ENCODE data around the gene BCAM.
A peak's percentile ranks its signal among the peaks of the same experiment; 100 is the strongest.
"Not testable (repeated sequence)": the region's sequence is repeated elsewhere in the genome, so short reads cannot be mapped to it uniquely, and the experiment has no call there.

Gene BCAM

DNA sequence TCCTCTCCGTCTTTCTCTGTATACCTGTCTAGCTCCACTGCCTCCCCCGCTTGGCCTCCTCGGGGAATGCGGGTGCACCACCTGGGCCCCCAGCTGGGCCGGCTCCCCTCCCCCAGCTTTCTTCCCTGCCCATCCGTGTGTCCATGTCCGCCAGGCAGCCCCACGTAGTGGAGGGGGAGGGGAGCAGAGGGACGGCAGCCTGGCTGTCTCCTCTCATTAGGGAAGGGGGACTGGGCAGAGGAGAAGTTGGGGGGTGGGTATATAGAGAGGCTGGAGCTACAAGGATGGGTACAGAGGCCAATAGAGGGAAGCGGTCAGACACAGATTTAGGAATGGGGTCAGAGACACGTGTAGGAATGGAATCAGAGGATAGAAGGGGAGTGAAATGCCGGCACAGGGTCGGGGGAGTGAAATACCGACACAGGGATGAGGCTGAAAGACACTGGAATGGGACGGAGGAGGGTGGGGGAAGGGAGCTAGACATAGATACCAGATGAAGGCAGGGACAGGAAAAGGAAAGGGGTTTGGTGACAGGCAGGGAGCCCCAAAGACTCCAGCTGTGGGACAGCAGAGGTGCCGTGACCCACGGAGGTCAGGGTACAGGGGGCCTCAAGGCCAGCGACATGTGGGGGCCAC is 40.0 kb downstream of the BCAM start:
- DNase-seq (ENCODE audit: low read depth): no peak

DNA sequence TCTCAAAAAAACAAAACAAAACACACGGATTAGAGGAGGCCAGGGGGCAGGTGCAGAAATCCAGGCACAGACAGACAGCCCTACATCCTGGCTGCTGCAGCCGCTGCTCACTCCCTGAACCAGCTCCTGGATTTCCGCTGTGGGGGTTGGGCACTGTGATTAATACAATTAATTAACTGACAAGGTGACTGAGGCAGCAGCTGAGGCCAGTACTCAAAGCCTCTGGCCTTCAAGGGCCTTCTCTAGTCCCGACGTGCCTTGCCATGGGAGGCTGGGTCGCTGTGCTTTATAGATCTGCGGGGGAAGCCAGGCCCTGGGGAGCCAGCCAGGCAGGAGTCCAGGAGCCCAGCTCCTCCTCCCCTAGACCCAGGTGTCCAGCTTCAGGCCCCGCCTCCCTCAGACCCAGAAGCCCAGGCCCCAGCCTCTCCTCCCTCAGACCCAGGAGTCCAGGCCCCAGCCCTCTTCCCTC is 41.8 kb downstream of the BCAM start:
- no peak for DNase-seq (ENCODE audit: low read depth)

- DNase-seq (ENCODE audit: low read depth): no peak
Observed at GRCh38 chr19:44851427-44851826, 42.5 kb downstream of the BCAM start.

DNA sequence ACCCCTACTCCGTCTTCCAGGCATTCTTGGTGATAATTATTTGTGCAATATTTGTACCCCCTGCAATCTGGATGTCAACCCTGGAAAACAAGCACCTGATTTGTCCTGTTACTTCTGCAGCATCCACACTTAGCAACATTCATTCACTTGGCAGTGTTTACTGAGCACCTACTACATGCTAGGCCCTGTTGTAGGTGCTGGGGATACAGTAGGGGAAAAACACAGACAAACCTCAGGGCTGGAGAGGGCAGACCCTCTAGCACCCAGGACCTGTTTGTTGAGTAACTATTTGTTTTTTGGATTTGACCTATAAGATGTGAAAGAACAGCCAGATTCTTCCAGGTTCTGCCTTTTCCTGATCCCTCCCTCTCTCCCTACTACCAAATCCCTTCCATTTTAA is 46.7 kb downstream of the BCAM start:
- DNase-seq (ENCODE audit: low read depth): no peak

- DNase-seq (ENCODE audit: low read depth): peak; percentile 88
Observed at GRCh38 chr19:44856421-44857083, 47.6 kb downstream of the BCAM start.

GRCh38 chr19:44857837-44858236 is 48.9 kb downstream of the BCAM start:
- no peak for DNase-seq (ENCODE audit: low read depth)

DNA sequence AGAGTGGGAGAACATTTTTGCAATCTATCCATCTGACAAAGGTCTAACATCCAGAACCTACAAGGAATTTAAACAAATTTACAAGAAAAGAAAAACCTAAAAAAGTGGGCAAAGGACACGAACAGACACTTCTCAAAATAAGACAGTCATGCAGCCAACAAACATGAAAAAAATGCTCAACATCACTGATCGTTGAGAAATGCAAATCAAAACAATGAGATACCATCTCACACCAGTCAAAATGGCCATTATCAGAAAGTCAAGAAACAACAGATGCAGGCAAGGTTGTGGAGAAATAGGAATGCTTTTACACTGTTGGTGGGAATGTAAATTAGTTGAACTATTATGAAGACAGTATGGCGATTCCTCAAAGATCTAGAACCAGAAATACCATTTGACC is 52.7 kb downstream of the BCAM start:
- DNase-seq (ENCODE audit: low read depth): not testable (repeated sequence)

DNA sequence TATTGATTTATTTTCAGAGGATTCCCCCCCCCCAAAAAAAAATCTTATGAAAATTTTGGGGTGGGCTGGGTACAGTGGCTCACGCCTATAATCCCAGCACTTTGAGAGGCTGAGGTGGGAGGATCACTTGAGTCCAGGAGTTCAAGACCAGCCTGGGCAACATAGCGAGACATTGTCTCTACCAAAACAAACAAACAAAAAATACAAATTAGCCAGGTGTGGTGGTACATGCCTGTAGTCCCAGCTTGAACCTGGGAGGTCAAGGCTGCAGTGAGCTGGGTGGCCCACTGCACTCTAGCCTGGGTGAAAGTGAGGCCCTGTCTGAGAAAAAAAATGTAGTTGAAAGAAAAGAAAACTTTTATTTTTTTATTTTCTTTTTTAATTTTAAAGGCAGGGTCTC is 55.1 kb downstream of the BCAM start:
- no peak for DNase-seq (ENCODE audit: low read depth)

GRCh38 chr19:44865196-44865767 is 56.4 kb downstream of the BCAM start:
- DNase-seq (ENCODE audit: low read depth): no peak

DNA sequence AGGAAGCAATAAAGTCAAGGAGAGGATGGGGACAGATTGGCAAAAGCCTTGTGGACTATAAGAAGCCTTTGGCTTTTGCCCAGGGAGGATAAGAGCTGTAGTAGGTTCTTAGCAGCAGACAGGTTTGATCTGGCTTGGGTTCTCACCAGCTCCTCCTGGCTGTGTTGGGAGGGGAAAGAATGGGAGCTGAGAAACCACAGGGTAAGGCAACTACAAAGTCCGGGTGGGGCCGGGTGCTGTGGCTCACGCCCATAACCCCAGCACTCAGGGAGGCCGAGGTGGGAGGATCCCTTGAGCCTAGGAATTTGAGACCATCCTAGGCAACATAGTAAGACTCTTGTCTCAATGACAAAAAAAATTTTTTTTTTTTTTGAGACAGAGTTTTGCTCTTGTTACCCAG is 57.8 kb downstream of the BCAM start:
- DNase-seq (ENCODE audit: low read depth): no peak

GRCh38 chr19:44867578-44867977 is 58.7 kb downstream of the BCAM start:
- no peak for DNase-seq (ENCODE audit: low read depth)

DNA sequence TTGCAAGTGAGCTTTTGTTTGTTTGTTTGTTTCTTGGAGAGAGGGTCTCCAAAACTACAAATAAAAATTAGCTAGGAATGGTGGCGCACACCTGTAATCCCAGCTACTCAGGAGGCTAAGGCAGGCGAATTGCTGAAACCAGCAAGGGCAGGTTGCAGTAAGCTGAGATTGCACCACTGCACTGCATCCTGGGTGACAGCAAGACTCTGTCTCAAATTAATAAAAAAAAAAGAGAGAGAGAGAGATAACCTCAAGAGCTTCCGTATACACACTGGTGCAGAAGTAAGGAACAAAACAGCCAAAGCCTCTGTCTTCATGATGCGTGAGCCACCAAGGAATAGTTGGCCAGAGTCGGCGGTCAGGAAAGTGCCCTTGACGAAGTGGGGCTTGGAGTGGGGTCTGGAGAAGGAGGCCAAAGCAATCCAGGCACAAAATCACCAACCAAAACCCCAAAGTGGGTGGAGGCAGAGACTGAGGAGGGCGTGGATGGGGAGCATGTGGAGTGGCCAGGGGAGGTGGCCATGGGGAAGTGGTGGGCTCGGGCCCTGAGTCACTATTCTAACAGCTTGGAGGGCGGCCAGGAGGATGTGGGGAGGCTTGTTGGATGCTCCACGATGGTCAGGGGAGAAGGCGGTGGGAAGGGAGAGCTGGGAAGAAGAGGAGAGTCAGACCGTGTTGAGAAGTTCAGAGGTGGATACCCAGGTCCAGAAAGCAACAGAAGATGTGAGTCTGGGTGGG is 61.0 kb downstream of the BCAM start:
- no peak for DNase-seq (ENCODE audit: low read depth)

All from CMK (cell line).